ENCODE data around the gene DIAPH2. TPM values are rescaled to one million over a fixed set of nuclear protein-coding genes. Genes with fewer than 3 reads are reported as not detected.

DIAPH2 gene
- total and polyA plus RNA-seq, 2 donors (not counting 1 experiment from before 2014, with no cell fraction given), result 4.2 to 32.4 TPM

GRCh38 chrX:96824166-96824565, 139.5 kb downstream of the DIAPH2 start:
- no peaks in the 10 kb centered on the region for H3K4me1 Mint-ChIP-seq
- no peak overlapping the region for H2AFZ ChIP-seq (ENCODE audit: insufficient read depth, low read depth, low read length, poor library complexity, severe bottlenecking)
- H3K4me1 ChIP-seq (ENCODE audit: control insufficient read depth in 2 of 2, insufficient read depth in 2 of 2, low read length in 2 of 2), result no peaks in the 10 kb centered on the region
- CTCF ChIA-PET, result no interaction called here
- no peak overlapping the region for H3K27ac ChIP-seq (ENCODE audit: low read length in 2 of 2)
- POLR2A ChIA-PET, result no interaction called here
- no peaks in the 10 kb centered on the region for H3K9me3 ChIP-seq (ENCODE audit: control extremely low read depth in 1 of 3, control insufficient read depth in 2 of 3, insufficient read depth in 1 of 3, low read length in 2 of 3)
- WGBS (ENCODE audit: insufficient coverage), result no CpG with 5 or more reads among the region's 3 CpGs
- no peaks in the 10 kb centered on the region for H3K27me3 ChIP-seq (replicated peaks in 1 of 4; ENCODE audit: control extremely low read depth in 1 of 4, control insufficient read depth in 3 of 4, insufficient read depth in 4 of 4, low read length in 3 of 4)
- H4K20me1 ChIP-seq (ENCODE audit: control insufficient read depth, insufficient read depth, low read length, poor library complexity, severe bottlenecking), result no peaks in the 10 kb centered on the region
- ATAC-seq (ENCODE audit: low read depth) (no peak), DNase-seq (no peak)
- no peaks in the 10 kb centered on the region for H3K9me3 Mint-ChIP-seq (ENCODE audit: insufficient read depth)
- no peak overlapping the region for H3K4me3 ChIP-seq (ENCODE audit: control extremely low read depth in 1 of 5, extremely low read depth in 1 of 5, insufficient read depth in 1 of 5, low read depth in 2 of 5, low read length in 4 of 5)
- no peak overlapping the region for H3K9ac ChIP-seq (ENCODE audit: low read length)
- no peak overlapping the region for H3K4me3 Mint-ChIP-seq
- no peak overlapping the region for H3K27ac Mint-ChIP-seq
- H3K36me3 ChIP-seq (replicated peaks in 1 of 2; ENCODE audit: control extremely low read depth in 1 of 2, control insufficient read depth in 1 of 2, extremely low read depth in 1 of 2, insufficient read depth in 2 of 2, low read length in 1 of 2), result no peaks in the 10 kb centered on the region
- intact Hi-C loops (cut with micrococcal nuclease), result no loop called here
- no peaks in the 10 kb centered on the region for H3K79me2 ChIP-seq (ENCODE audit: control insufficient read depth, insufficient read depth, low read length)
- no peaks in the 10 kb centered on the region for H3K27me3 Mint-ChIP-seq
- no peak for TF ChIP-seq EZH2 (IDR thresholded peaks at IDR 0.05; ENCODE audit: borderline replicate concordance, insufficient read depth, low read depth, low read length, poor library complexity, severe bottlenecking)
- no peak for TF ChIP-seq CTCF (IDR thresholded peaks at IDR 0.05)
- H3K4me2 ChIP-seq (replicated peaks; ENCODE audit: low read depth, low read length, poor library complexity, severe bottlenecking), result no peak overlapping the region

GRCh38 chrX:96833333-96833732, 148.7 kb downstream of the DIAPH2 start:
- Histone ChIP-seq H3K27ac (ENCODE audit: low read length in 2 of 2) (no peak overlapping the region), H3K4me2 (replicated peaks; ENCODE audit: low read depth, low read length, poor library complexity, severe bottlenecking) (no peak overlapping the region), H3K79me2 (ENCODE audit: control insufficient read depth, insufficient read depth, low read length) (no peaks in the 10 kb centered on the region), H3K36me3 (replicated peaks in 1 of 2; ENCODE audit: control extremely low read depth in 1 of 2, control insufficient read depth in 1 of 2, extremely low read depth in 1 of 2, insufficient read depth in 2 of 2, low read length in 1 of 2) (no peaks in the 10 kb centered on the region), H3K4me3 (ENCODE audit: control extremely low read depth in 1 of 5, extremely low read depth in 1 of 5, insufficient read depth in 1 of 5, low read depth in 2 of 5, low read length in 4 of 5) (no peak overlapping the region), H3K27me3 (replicated peaks in 1 of 4; ENCODE audit: control extremely low read depth in 1 of 4, control insufficient read depth in 3 of 4, insufficient read depth in 4 of 4, low read length in 3 of 4) (no peaks in the 10 kb centered on the region), H4K20me1 (ENCODE audit: control insufficient read depth, insufficient read depth, low read length, poor library complexity, severe bottlenecking) (no peaks in the 10 kb centered on the region), H3K4me1 (ENCODE audit: control insufficient read depth in 2 of 2, insufficient read depth in 2 of 2, low read length in 2 of 2) (peaks cover 6 to 20% of the 10 kb centered on the region in 2 donors), H3K9me3 (ENCODE audit: control extremely low read depth in 1 of 3, control insufficient read depth in 2 of 3, insufficient read depth in 1 of 3, low read length in 2 of 3) (no peaks in the 10 kb centered on the region), H2AFZ (ENCODE audit: insufficient read depth, low read depth, low read length, poor library complexity, severe bottlenecking) (no peak overlapping the region), H3K9ac (ENCODE audit: low read length) (no peak overlapping the region)
- no peak for ATAC-seq (ENCODE audit: low read depth)
- Mint-ChIP-seq H3K9me3 (ENCODE audit: insufficient read depth) (no peaks in the 10 kb centered on the region), H3K27ac (no peak overlapping the region), H3K4me1 (peaks cover 18% of the 10 kb centered on the region), H3K27me3 (no peaks in the 10 kb centered on the region), H3K4me3 (no peak overlapping the region)
- POLR2A ChIA-PET, result no interaction called here
- TF ChIP-seq CTCF (IDR thresholded peaks at IDR 0.05) (no peak), EZH2 (IDR thresholded peaks at IDR 0.05; ENCODE audit: borderline replicate concordance, insufficient read depth, low read depth, low read length, poor library complexity, severe bottlenecking) (no peak)
- DNase-seq, result no peak
- intact Hi-C loops (cut with micrococcal nuclease), result no loop called here
- CTCF ChIA-PET, result interaction anchor here (0.6 kb wide), 1 partner anchor 144 kb away, joined by 3 read pairs; no protein-coding TSS in a partner anchor
- no CpG with 5 or more reads among the region's 2 CpGs for WGBS (ENCODE audit: insufficient coverage)

All from B cell (primary cell).